Activated T-helper 2 cell treated with anti-CD3 and anti-CD28 coated beads, Interferon-gamma antibody, Interleukin-2, Interleukin-4, amounts not matched to agents 10 μg/mL and 5 μg/mL and 100 μg/mL, durations not matched to agents 14 hours and 24 hours and 36 hours (primary cell): ENCODE results near the gene LMOD3. TPM values are rescaled to one million over a fixed set of nuclear protein-coding genes. Genes with fewer than 3 reads are reported as not detected.

ENCODE experiments used
- DNase-seq: peaks from one replicate; pipeline ENCODE4 v3.0.0; 2021; ENCODE audit warnings: low spot score
- H3K27ac Mint-ChIP-seq: one replicate; pipeline ENCODE4 v1.8.0; 2021; ENCODE audit warnings: mixed read lengths
- H3K27me3 Mint-ChIP-seq: one replicate; pipeline ENCODE4 v1.8.0; 2021; ENCODE audit warnings: low read depth, mixed read lengths
- H3K36me3 Mint-ChIP-seq: one replicate; pipeline ENCODE4 v1.8.0; 2021; ENCODE audit warnings: low read depth, mixed read lengths
- H3K4me1 Mint-ChIP-seq: one replicate; pipeline ENCODE4 v1.8.0; 2021; ENCODE audit warnings: low read depth, mixed read lengths
- H3K4me3 Mint-ChIP-seq: one replicate; pipeline ENCODE4 v1.8.0; 2021; ENCODE audit warnings: low read depth, mild to moderate bottlenecking, moderate library complexity, mixed read lengths
- H3K9me3 Mint-ChIP-seq: one replicate; pipeline ENCODE4 v1.8.0; 2021; ENCODE audit warnings: mixed read lengths
- intact Hi-C: fragments of 100-400 bp; cut with micrococcal nuclease; formaldehyde crosslinking; loops from one replicate; pipeline ENCODE4 v1.15.1; 2023
- total RNA-seq: library from RNA; stranded (reverse); gene quantifications from 2 replicates; pipeline ENCODE4 v1.2.3, GENCODE V29; 2022

Gene LMOD3
- total RNA-seq, 1 donor from 2014 or later: not detected

DNA sequence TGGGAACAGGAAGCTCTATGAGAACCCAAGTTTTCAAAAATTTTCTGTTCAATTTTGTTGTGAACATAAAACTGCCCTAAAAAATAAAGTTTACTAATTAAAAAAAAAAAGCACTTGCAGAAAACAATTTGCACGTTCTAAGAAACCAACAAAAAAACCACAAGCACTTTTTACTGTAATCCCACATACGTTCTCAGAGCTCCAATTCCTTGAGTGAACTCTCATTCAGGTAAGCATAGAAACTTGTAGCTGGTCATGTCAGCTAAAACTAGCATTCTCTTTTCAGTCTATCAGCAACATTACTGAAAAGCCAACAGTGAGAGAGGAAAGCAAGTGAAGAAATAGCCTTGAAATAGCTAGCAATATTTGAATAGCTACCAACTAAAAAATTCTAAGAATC lies 58.8 kb downstream of the LMOD3 start:
- peaks cover 70% of the 10 kb centered on the region for H3K36me3 Mint-ChIP-seq
- no peak overlapping the region for H3K4me3 Mint-ChIP-seq
- intact Hi-C loops: no loop called here
- peak overlapping the region; percentile 64 for H3K27ac Mint-ChIP-seq
- H3K4me1 Mint-ChIP-seq: peaks cover 57% of the 10 kb centered on the region
- peaks cover 4% of the 10 kb centered on the region for H3K9me3 Mint-ChIP-seq
- H3K27me3 Mint-ChIP-seq: no peaks in the 10 kb centered on the region
- no peak for DNase-seq

DNA sequence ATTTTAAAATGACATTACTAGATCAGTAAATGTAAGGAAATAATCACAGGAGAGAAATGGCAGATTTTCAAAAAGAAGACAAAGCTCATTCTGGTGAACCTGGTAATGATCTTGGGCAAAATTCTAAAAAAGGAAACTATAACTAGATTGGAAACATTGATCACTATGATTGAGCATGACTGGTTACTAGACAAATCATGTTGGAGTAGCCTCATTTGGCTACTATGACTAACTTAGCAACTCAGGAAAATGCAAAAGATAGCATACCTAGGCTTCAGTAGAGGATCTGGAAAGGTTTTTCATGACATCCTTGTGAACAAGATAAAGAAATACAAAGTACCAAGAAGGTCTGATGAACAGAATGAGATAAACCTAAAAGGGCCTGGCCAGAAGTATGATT lies 62.7 kb downstream of the LMOD3 start:
- intact Hi-C loops: loop anchor here (1.0 kb wide), 1 partner anchor 23 kb away; no protein-coding TSS in a partner anchor
- H3K4me1 Mint-ChIP-seq: peaks cover 63% of the 10 kb centered on the region
- H3K4me3 Mint-ChIP-seq: no peak overlapping the region
- peaks cover 80% of the 10 kb centered on the region for H3K36me3 Mint-ChIP-seq
- no peaks in the 10 kb centered on the region for H3K27me3 Mint-ChIP-seq
- H3K27ac Mint-ChIP-seq: peak overlapping the region; percentile 72
- peaks cover 4% of the 10 kb centered on the region for H3K9me3 Mint-ChIP-seq
- DNase-seq: no peak

DNA sequence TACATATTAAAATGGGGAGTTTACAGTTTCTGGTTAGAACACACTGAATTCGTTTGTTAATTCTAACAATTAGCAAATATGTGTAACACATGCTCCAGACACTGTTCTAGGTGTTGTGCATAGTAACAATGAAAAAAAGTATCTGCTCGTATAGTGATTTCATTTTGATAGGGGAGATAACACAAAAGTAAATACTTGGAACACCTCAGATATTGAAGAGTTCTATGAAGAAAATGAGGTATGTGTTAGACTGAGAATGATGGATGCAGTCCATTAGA lies 63.5 kb downstream of the LMOD3 start:
- DNase-seq: no peak
- peaks cover 55% of the 10 kb centered on the region for H3K4me1 Mint-ChIP-seq
- peak overlapping the region; percentile 72 for H3K27ac Mint-ChIP-seq
- H3K36me3 Mint-ChIP-seq: peaks cover 75% of the 10 kb centered on the region
- peak overlapping the region; percentile 15 for H3K4me3 Mint-ChIP-seq
- H3K27me3 Mint-ChIP-seq: no peaks in the 10 kb centered on the region
- H3K9me3 Mint-ChIP-seq: peaks cover 4% of the 10 kb centered on the region
- intact Hi-C loops: loop anchor here (1.0 kb wide), 1 partner anchor 23 kb away; no protein-coding TSS in a partner anchor

DNA sequence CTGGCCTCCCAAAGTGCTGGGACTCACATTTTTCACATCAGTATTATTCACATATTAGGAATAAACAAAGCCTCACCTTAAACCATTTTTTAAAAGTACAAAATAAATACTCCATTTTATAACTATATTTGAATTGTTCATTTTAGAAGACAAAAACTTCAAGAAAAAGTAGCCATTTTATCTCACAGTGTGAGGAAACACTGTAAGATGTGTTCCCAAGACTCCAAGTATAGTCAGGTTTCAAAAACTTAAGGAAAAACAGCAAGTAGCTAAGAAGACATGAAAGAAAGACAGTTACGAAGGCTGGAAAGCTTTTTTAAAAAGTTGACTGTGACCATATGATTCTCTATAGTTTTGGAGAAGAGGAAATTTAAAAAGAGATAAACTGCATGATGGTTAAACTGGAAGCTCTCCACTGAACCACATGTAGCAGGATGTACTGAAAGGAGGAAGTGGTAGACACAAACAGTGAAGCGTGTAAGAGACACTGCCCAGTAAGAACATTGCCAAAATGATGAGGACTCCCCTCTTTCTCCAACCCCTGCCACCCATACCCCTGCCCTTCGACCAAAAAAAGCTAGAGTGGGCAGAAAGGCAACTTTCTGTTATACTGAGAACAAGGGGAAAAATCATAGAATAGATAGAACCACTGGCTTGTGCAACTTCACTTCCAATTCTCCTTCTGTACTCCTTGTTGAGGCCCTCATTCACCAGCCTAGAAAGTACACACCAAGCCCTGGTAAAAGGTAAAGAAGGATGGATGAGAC lies 64.0 kb downstream of the LMOD3 start:
- intact Hi-C loops: no loop called here
- Mint-ChIP-seq H3K36me3 (peaks cover 70% of the 10 kb centered on the region), H3K4me1 (peaks cover 50% of the 10 kb centered on the region), H3K9me3 (peaks cover 4% of the 10 kb centered on the region), H3K27me3 (no peaks in the 10 kb centered on the region), H3K4me3 (peak overlapping the region; percentile 15), H3K27ac (peak overlapping the region; percentile 72)
- DNase-seq: no peak

Other genes starting within 250 kb of the LMOD3 start
- not detected in 2 replicates for gene TAFA4, start 190.0 kb downstream of the LMOD3 start, total RNA-seq
- gene EOGT, start 108.9 kb downstream of the LMOD3 start, total RNA-seq: 15.4 and 18.1 TPM in 2 replicates
- 35.7 and 38.9 TPM in 2 replicates for gene TMF1, start 70.3 kb downstream of the LMOD3 start, total RNA-seq
- gene UBA3, start 42.2 kb downstream of the LMOD3 start, total RNA-seq: 95.8 and 109 TPM in 2 replicates
- 124 and 127 TPM in 2 replicates for gene ARL6IP5, start 37.7 kb downstream of the LMOD3 start, total RNA-seq